PFSK-1 (cell line): ENCODE data around the gene KRT12.

ENCODE experiments used
- FOXP2 ChIP-seq: optimal IDR thresholded peaks from 2 replicates; pipeline ENCODE3; 2011; ENCODE audit warnings: borderline replicate concordance, control low read depth, inconsistent platforms; ENCODE audit not compliant: insufficient read depth; ENCODE audit errors: extremely low read length, extremely low read depth
- POLR2AphosphoS5 ChIP-seq: IDR thresholded peaks from 2 replicates; pipeline ENCODE4 v1.6.1; 2012; ENCODE audit warnings: low read depth, mild to moderate bottlenecking, control low read depth, low read length, moderate library complexity
- SIN3A ChIP-seq: IDR thresholded peaks from 2 replicates; pipeline ENCODE4 v1.6.1; 2012; ENCODE audit warnings: mild to moderate bottlenecking, low read length, moderate library complexity, borderline replicate concordance; ENCODE audit not compliant: insufficient read depth
- TAF1 ChIP-seq: IDR thresholded peaks from 2 replicates; pipeline ENCODE4 v1.6.1; 2012; ENCODE audit warnings: low read length, control low read depth, borderline replicate concordance; ENCODE audit not compliant: insufficient read depth
- TF ChIP-seq, protein P1 (sequence below), 2 experiments: IDR thresholded peaks; 2 replicates each; pipeline versions ENCODE4 v1.6.1 to v1.8.0; 2011 to 2012; ENCODE audit warnings: low read depth in 2 of 2, low read length in 2 of 2, control low read depth in 1 of 2, inconsistent platforms in 1 of 2, mild to moderate bottlenecking in 1 of 2, moderate library complexity in 1 of 2; ENCODE audit not compliant: insufficient read depth in 1 of 2

The KRT12 gene

DNA sequence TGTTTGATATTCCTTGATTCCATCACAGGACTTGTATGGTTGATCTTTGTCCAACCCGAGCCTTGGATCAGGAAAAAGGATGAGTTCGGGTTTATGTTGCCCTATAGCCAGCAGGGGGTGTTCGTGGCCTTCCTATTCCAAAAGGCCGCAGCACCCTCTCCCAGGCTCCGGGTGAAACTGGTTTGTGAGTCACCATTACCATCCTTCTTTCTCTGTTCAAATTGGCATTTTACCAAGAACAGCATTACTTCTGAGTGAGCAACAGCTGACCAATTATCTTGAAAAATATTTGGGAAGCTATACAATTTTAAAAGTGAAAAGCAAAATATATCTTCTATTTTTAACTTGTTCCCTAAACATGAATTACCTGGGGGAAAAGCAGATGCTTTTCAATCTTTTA is 42.3 kb upstream of the KRT12 start:
- no peak for TF ChIP-seq SIN3A
- TF ChIP-seq TAF1: no peak
- TF ChIP-seq POLR2AphosphoS5: no peak
- TF ChIP-seq, protein P1, sequence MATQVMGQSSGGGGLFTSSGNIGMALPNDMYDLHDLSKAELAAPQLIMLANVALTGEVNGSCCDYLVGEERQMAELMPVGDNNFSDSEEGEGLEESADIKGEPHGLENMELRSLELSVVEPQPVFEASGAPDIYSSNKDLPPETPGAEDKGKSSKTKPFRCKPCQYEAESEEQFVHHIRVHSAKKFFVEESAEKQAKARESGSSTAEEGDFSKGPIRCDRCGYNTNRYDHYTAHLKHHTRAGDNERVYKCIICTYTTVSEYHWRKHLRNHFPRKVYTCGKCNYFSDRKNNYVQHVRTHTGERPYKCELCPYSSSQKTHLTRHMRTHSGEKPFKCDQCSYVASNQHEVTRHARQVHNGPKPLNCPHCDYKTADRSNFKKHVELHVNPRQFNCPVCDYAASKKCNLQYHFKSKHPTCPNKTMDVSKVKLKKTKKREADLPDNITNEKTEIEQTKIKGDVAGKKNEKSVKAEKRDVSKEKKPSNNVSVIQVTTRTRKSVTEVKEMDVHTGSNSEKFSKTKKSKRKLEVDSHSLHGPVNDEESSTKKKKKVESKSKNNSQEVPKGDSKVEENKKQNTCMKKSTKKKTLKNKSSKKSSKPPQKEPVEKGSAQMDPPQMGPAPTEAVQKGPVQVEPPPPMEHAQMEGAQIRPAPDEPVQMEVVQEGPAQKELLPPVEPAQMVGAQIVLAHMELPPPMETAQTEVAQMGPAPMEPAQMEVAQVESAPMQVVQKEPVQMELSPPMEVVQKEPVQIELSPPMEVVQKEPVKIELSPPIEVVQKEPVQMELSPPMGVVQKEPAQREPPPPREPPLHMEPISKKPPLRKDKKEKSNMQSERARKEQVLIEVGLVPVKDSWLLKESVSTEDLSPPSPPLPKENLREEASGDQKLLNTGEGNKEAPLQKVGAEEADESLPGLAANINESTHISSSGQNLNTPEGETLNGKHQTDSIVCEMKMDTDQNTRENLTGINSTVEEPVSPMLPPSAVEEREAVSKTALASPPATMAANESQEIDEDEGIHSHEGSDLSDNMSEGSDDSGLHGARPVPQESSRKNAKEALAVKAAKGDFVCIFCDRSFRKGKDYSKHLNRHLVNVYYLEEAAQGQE (IDR thresholded peaks at IDR 0.05; ENCODE audit: insufficient read depth in 1 of 2, low read depth in 2 of 2, low read length in 2 of 2): no peak
- TF ChIP-seq FOXP2: no peak

DNA sequence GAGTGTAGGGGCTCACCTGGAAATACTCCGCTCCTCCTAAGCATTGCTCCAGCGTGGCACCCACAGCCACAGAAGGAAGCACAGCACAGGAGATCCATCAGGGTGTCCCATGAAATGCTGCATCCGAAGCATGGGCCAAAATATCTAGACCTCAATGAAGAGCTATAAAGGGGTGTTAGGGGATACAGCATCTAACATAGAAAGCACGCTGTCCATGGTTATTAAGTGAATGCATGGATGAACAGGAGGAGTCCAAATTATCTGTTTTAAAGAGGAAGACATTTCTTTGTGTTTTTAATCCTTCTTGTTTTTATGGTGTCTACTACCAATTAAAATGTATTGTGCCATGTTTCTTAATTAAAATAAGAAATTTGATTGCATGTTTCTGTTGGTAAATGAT is 39.6 kb upstream of the KRT12 start:
- no peak for TF ChIP-seq POLR2AphosphoS5
- no peak for TF ChIP-seq TAF1
- TF ChIP-seq FOXP2: no peak
- TF ChIP-seq SIN3A: no peak
- TF ChIP-seq, protein P1 (IDR thresholded peaks at IDR 0.05; ENCODE audit: insufficient read depth in 1 of 2, low read depth in 2 of 2, low read length in 2 of 2): peak in 1 of 2 experiments; percentile 78; a peak in 2 of 4 replicates

DNA sequence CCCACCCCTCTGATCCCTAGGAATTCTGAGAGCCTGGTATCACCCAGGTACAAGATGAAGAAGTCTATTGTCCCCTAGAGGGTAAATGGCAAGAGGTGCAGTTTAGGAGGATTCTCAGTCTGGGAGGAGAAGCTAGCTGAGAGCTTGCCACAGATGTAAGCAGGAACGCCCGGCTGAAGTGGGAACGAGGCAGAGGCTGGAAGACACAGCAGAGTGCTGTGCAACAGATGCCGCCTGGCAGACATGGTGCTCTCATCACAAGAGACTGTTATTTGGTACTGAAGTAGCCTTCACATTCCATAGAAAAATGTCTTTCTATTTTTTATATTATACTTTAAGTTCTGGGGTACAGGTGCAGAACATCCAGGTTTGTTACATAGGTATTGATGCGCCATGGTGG is 38.3 kb upstream of the KRT12 start:
- TF ChIP-seq TAF1 (no peak), SIN3A (no peak), FOXP2 (no peak), POLR2AphosphoS5 (no peak)
- TF ChIP-seq, protein P1 (IDR thresholded peaks at IDR 0.05; ENCODE audit: insufficient read depth in 1 of 2, low read depth in 2 of 2, low read length in 2 of 2): no peak

DNA sequence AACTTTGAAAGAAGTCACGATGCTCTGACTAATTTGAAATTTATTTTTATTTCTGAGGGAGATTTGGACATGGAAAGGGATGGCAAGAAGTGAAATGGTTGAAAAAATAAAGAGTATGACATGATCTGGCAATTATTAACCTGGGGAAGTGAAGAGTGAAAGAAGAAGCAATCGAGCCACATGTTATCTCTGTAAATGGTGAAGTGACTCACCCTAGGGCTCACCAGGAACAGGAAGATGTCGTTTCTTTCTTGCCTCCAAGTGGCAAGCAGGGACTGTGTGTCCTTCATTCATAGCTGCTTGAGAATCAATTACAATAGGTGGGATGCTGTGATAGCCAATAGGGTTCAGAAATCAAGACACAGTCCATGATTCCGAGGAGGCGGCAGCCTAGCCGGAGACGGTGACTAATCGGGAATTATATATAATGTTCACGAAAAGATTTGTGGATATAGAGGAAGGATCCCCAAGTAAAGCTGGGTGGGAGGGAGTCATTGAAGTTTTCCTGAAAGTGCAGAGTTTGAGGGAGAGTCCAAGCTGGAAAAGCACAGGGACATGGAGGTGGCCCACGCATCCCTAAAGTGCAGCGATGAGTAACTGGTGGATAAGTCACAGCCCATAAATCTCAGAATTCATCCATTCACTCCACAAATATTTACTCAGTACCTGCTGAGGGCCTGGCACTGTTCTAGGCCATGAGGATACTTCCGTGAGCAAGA is 36.3 kb upstream of the KRT12 start:
- TF ChIP-seq, protein P1 (IDR thresholded peaks at IDR 0.05; ENCODE audit: insufficient read depth in 1 of 2, low read depth in 2 of 2, low read length in 2 of 2): no peak
- no peak for TF ChIP-seq FOXP2
- no peak for TF ChIP-seq TAF1

DNA sequence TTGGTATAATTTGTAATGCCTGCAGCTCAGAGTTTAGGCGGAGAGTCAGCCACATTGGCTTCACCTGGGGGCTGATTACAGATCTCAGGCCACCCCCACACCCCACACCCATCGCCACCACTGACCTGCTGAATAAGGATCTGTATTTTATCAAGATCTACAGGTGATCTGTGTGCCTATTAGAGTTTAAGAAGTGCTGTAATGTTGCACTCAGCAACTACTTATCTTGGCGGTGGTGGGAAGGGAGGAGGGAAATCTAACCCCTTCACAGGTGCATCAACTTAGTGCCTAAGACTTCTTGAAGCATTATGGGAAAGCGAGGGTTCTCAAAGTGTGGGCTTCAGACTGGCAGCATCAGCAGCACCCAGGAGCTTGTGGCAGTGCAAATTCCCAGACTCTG is 35.5 kb upstream of the KRT12 start:
- TF ChIP-seq, protein P1 (IDR thresholded peaks at IDR 0.05; ENCODE audit: insufficient read depth in 1 of 2, low read depth in 2 of 2, low read length in 2 of 2): no peak
- TF ChIP-seq FOXP2 (no peak), SIN3A (no peak)
